IPS-15b (cell line): ENCODE data around the gene ZDHHC6.
"Not testable (repeated sequence)": the region's sequence is repeated elsewhere in the genome, so short reads cannot be mapped to it uniquely, and the experiment has no call there.

ENCODE experiments used
- H3K27me3 ChIP-seq: one replicate; pipeline ENCODE4 v1.6.1; 2013; ENCODE audit warnings: low read length; ENCODE audit not compliant: control insufficient read depth, insufficient read depth
- H3K36me3 ChIP-seq: one replicate; pipeline ENCODE4 v1.6.1; 2013; ENCODE audit warnings: low read length; ENCODE audit not compliant: control insufficient read depth, insufficient read depth
- H3K4me1 ChIP-seq: one replicate; pipeline ENCODE4 v1.6.1; 2013; ENCODE audit warnings: mild to moderate bottlenecking, low read length; ENCODE audit not compliant: control insufficient read depth, insufficient read depth
- H3K4me3 ChIP-seq: one replicate; pipeline ENCODE4 v1.5.1; 2013; ENCODE audit warnings: low read depth, low read length
- H3K9ac ChIP-seq: one replicate; pipeline ENCODE4 v1.6.1; 2013; ENCODE audit warnings: low read depth, mild to moderate bottlenecking, low read length
- H3K9me3 ChIP-seq: one replicate; pipeline ENCODE4 v1.6.1; 2013; ENCODE audit warnings: mild to moderate bottlenecking, low read length; ENCODE audit not compliant: control insufficient read depth, insufficient read depth

The ZDHHC6 gene

GRCh38 chr10:112465299-112465883 is 18.7 kb upstream of the ZDHHC6 start:
- Histone ChIP-seq H3K4me3 (no peak overlapping the region), H3K4me1 (no peaks in the 10 kb centered on the region), H3K36me3 (peaks cover 6% of the 10 kb centered on the region), H3K27me3 (no peaks in the 10 kb centered on the region), H3K9ac (no peak overlapping the region), H3K9me3 (no peaks in the 10 kb centered on the region)

GRCh38 chr10:112464074-112464473 is 17.4 kb upstream of the ZDHHC6 start:
- H3K9ac ChIP-seq, H3K36me3 ChIP-seq, H3K9me3 ChIP-seq, H3K4me3 ChIP-seq, H3K4me1 ChIP-seq, H3K27me3 ChIP-seq: not testable (repeated sequence)

- H3K36me3 ChIP-seq: peaks cover 6% of the 10 kb centered on the region
- no peak overlapping the region for H3K4me3 ChIP-seq
- H3K27me3 ChIP-seq: no peaks in the 10 kb centered on the region
- no peaks in the 10 kb centered on the region for H3K4me1 ChIP-seq
- H3K9me3 ChIP-seq: no peaks in the 10 kb centered on the region
- H3K9ac ChIP-seq: no peak overlapping the region
These were observed 14.5 kb upstream of the ZDHHC6 start for GRCh38 chr10:112461029-112461887.

GRCh38 chr10:112460366-112460765 is 13.7 kb upstream of the ZDHHC6 start:
- Histone ChIP-seq H3K9ac (no peak overlapping the region), H3K27me3 (no peaks in the 10 kb centered on the region), H3K36me3 (peaks cover 6% of the 10 kb centered on the region)

GRCh38 chr10:112456533-112456932 is 9.8 kb upstream of the ZDHHC6 start:
- H3K9ac ChIP-seq: no peak overlapping the region
- H3K36me3 ChIP-seq: peaks cover 4% of the 10 kb centered on the region
- H3K9me3 ChIP-seq: no peaks in the 10 kb centered on the region

More at GRCh38 chr10:112460366-112460765, 13.7 kb upstream of the ZDHHC6 start:
- Histone ChIP-seq H3K9me3 (no peaks in the 10 kb centered on the region), H3K4me1 (no peaks in the 10 kb centered on the region), H3K4me3 (no peak overlapping the region)

GRCh38 chr10:112454910-112455779 is 8.4 kb upstream of the ZDHHC6 start:
- Histone ChIP-seq H3K9me3 (no peaks in the 10 kb centered on the region), H3K36me3 (no peaks in the 10 kb centered on the region), H3K9ac (no peak overlapping the region), H3K4me3 (no peak overlapping the region), H3K4me1 (no peaks in the 10 kb centered on the region), H3K27me3 (no peaks in the 10 kb centered on the region)

More at GRCh38 chr10:112456533-112456932, 9.8 kb upstream of the ZDHHC6 start:
- Histone ChIP-seq H3K4me1 (no peaks in the 10 kb centered on the region), H3K4me3 (no peak overlapping the region), H3K27me3 (no peaks in the 10 kb centered on the region)

GRCh38 chr10:112448888-112449287 is 2.2 kb upstream of the ZDHHC6 start:
- Histone ChIP-seq H3K4me1 (peaks cover 4% of the 10 kb centered on the region), H3K27me3 (no peaks in the 10 kb centered on the region), H3K4me3 (no peak overlapping the region), H3K9me3 (no peaks in the 10 kb centered on the region), H3K9ac (no peak overlapping the region), H3K36me3 (no peaks in the 10 kb centered on the region)

- H3K4me1 ChIP-seq: peaks cover 4% of the 10 kb centered on the region
- H3K4me3 ChIP-seq: peak overlapping the region; percentile 96
- peak overlapping the region; percentile 99 for H3K9ac ChIP-seq
- H3K9me3 ChIP-seq: no peaks in the 10 kb centered on the region
- no peaks in the 10 kb centered on the region for H3K27me3 ChIP-seq
- H3K36me3 ChIP-seq: no peaks in the 10 kb centered on the region
These were observed 860 bp upstream of the ZDHHC6 start for GRCh38 chr10:112447620-112447928.

GRCh38 chr10:112446055-112446854 is 459 bp downstream of the ZDHHC6 start:
- H3K4me1 ChIP-seq: peaks cover 4% of the 10 kb centered on the region

GRCh38 chr10:112442063-112442462 is 4.7 kb downstream of the ZDHHC6 start:
- Histone ChIP-seq H3K27me3 (no peaks in the 10 kb centered on the region), H3K4me3 (no peak overlapping the region), H3K36me3 (no peaks in the 10 kb centered on the region), H3K4me1 (no peaks in the 10 kb centered on the region), H3K9ac (no peak overlapping the region), H3K9me3 (no peaks in the 10 kb centered on the region)

More at GRCh38 chr10:112446055-112446854, 459 bp downstream of the ZDHHC6 start:
- no peaks in the 10 kb centered on the region for H3K36me3 ChIP-seq
- H3K27me3 ChIP-seq: no peaks in the 10 kb centered on the region
- no peaks in the 10 kb centered on the region for H3K9me3 ChIP-seq
- peak overlapping the region; percentile 96 for H3K4me3 ChIP-seq
- H3K9ac ChIP-seq: peak overlapping the region; percentile 99

- Histone ChIP-seq H3K4me3 (no peak overlapping the region), H3K36me3 (no peaks in the 10 kb centered on the region), H3K4me1 (no peaks in the 10 kb centered on the region), H3K27me3 (no peaks in the 10 kb centered on the region), H3K9ac (no peak overlapping the region), H3K9me3 (no peaks in the 10 kb centered on the region)
These were observed 5.2 kb downstream of the ZDHHC6 start for GRCh38 chr10:112441520-112441919.
